Adipose tissue (tissue), 3 donors: ENCODE results near the gene THSD4. TPM values are rescaled to one million over a fixed set of nuclear protein-coding genes. Genes with fewer than 3 reads are reported as not detected.
"Not testable (repeated sequence)": the region's sequence is repeated elsewhere in the genome, so short reads cannot be mapped to it uniquely, and the experiment has no call there.

Experiments
- H3K27ac ChIP-seq: one replicate; pipeline ENCODE4 v1.5.1; 2013; ENCODE audit warnings: low read depth, low read length
- WGBS, 3 donors: extraction: QIAGEN DNeasy Blood & Tissue Kit; methylation state at CpG; one replicate each; pipeline ENCODE4 v1.1.7; 2013; 5-methylcytosine and 5-hydroxymethylcytosine counted together
- polyA plus RNA-seq, 3 donors: library from polyadenylated mRNA; stranded (reverse); fragments of 200-250 nt; gene quantifications; one replicate each; pipeline ENCODE4 v1.2.3, GENCODE V29; 2013
- donor health status: healthy with polysubstance abuse.
- donor health status: Bipolar disorder and iron deficiency.
- donor health status: healthy.

THSD4 gene
- polyA plus RNA-seq, 3 donors: 1.6 to 3.1 (median 2.4) TPM

GRCh38 chr15:71162309-71162708, 47.0 kb downstream of the THSD4 start:
- 76 to 92% (median 91%) methylated on average over 2 of the region's 2 CpGs for WGBS, 3 donors
- H3K27ac ChIP-seq: no peak overlapping the region

DNA sequence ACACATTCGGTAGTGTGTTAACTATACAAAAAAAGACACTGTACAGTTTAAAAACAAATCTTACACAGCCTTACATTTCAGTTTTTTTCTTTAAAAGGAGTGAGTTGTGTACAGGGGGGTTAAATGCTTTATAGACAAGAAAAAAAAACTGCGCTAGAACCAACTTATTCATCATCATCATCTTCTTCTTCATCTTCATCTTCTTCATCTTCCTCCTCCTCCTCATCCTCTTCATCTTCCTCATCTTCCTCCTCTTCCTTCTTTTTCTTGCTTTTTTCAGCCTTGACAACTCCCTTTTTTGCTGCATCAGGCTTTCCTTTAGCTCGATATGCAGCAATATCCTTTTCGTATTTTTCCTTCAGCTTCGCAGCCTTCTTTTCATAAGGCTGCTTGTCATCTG, 49.3 kb downstream of the THSD4 start:
- 90 to 96% (median 94%) methylated on average over 2 of the region's 5 CpGs for WGBS, 3 donors
- H3K27ac ChIP-seq: not testable (repeated sequence)

DNA sequence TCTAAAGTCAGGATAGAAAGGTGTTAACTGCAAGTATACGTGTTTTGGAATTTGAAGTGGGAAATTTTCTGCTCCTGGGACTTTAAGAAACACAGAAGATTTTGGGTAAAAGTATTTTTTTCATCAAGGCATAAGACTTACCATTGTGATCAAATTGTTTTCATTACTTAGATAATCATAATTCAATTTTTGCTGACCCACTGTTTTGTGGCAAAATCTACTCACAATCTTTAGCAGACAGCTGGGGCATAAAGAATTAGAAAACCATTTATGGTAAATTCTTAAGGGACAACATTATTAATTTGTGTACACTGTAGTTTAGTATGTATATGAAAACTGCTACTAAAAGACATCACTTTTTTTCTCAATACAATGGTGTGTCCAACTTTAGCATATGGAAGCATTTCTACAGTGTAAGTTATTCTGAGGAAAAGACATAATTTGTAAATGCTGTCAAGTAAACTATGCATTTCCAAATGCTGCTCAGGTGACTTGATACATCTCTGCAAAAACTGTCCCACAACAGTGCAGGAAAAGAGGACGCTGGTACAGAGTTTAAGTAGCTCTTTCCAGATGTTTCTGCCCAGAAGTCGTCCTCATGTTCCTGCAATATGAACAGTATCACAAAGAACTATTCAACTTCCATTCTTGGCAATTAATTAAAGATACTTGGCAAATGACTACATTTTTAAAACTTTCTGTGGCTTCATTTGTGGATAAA, 52.3 kb downstream of the THSD4 start:
- WGBS, 3 donors: 54 to 66% (median 62%) methylated on average over 3 of the region's 3 CpGs
- no peak overlapping the region for H3K27ac ChIP-seq

DNA sequence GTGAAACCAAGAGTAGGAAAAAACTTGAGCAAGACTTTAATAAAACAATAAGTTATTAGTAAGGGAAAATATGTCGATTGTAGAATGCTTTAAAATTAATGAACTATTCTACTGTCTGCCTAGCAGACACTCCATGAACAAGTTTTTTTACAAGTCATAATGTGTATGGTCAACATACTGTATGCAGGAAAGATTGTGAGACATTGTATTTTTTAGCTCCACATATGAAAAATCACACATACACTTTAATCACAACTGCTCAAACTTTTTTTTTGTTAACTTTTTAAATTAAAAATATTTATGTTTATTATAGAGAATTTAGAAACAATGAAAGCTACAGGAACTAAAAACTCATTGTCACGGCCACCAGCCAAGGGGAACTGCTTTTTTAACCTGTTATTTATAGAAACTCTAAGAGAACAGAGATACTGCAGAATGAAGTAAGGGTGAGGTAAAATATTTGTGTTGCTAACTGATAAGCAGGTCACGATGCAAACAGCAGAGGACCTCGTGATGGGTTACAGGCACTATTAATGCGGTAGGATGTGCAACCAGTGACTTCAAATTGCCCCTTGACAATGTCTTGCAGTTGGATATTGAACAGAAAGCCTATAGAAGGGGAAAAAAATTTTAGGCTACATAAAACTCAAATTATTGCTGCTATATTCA, 53.0 kb downstream of the THSD4 start:
- no peak overlapping the region for H3K27ac ChIP-seq
- 24 to 29% (median 27%) methylated on average over 5 of the region's 5 CpGs for WGBS, 3 donors

- no peak overlapping the region for H3K27ac ChIP-seq
Observed at GRCh38 chr15:71170163-71170562, 54.9 kb downstream of the THSD4 start.

DNA sequence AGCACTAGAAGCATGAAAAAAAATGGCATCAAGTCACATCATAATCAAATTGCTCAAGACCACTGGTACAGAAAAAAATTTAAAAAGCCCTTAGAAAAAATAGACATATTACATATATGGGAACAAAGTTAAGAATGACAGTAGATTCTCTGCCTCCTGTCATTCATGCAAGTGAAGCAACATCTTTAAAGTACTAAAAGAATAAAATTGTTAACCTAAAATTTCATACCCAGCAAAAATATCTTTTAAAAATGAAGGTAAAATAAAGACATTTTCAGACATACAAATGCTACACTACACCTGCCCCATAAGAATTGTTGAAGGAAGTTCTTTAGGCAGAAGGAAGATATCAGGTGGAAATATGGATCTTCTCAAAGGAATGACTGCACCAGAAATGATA, 55.9 kb downstream of the THSD4 start:
- H3K27ac ChIP-seq: no peak overlapping the region

- WGBS, 3 donors: 55 to 67% methylated on average over 4 to 7 of the region's 17 CpGs; no CpG with 5 or more reads in 1 of the 3 donors
- not testable (repeated sequence) for H3K27ac ChIP-seq
Observed at GRCh38 chr15:71174360-71174759, 59.1 kb downstream of the THSD4 start.

DNA sequence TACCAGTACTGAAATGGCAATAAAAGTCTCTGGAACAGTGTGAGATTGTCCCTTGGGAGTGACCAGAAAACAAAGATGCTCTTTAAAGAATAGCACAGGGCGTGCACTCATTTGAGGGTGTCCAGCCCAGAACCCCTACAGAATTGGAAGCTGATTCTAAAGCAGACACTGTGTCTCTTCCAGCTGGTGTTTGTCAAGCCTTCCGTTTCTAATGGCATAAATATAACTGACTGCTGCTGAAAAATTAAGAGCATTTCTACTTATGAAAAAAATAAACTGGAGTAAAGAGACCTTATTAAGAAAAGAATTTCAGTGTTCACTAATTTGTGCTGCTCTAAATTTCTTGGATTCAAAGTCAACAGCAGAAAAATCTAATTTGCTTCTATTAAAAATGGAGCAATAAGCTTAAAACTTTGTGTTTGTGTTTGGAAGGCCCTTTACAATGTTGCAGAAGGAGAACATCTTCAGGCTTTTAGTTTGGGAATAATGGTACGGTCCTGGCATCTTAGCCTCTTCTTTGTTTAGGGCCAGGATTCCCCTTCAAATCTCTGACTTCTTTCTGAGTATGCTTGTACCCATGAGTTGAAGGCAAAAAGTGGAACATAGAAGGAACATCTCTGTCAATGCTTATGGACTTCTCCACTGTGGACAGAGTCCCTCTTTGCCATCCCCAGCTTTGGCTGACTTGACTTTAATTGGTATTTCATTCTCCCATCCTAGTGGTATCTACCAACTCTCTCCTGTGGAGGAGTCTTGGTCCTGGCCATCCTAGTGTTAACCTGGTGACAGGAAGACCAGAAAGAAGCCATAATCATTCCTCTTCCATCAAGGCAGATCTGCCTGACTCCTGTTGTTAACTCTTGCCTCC, 65.9 kb downstream of the THSD4 start:
- 63 to 71% (median 65%) methylated on average over 3 of the region's 3 CpGs for WGBS, 3 donors
- no peak overlapping the region for H3K27ac ChIP-seq

DNA sequence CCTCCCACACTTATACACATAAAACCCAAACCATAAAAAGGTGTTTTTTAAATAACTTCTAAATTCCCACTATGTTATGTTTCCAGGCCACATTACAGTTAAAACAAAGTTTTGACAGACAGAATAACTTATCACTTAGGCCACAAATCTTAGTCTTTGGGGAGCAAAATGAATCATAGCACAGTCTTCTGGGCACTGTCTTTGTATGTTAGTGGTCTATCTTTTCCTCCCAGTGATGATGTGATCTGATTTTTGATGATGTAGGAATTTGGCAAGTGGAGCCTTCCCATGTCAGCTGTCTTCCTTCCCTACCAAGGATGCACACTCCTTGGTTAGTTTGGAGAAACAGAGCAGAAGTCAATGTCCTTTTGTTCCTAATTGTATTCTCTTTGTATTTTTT, 67.3 kb downstream of the THSD4 start:
- H3K27ac ChIP-seq: no peak overlapping the region

DNA sequence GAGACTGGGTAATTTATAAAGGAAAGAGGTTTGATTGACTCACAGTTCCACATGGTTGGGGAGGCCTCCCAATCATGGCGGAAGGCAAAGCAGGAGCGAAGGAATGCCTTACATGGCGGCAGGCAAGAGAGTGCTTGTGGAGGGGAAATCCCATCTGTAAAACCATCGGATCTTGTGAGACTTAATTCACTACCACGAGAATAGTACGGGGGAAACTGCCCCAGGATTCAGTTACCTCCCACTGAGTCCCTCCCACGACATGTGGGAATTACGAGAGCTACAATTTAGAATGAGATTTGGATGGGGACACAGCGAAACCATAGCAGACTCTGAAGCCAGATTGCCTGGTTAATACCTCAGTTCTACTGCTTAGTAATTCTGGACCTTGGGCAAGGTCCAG, 67.8 kb downstream of the THSD4 start:
- 81 to 94% (median 94%) methylated on average over 9 of the region's 9 CpGs for WGBS, 3 donors

DNA sequence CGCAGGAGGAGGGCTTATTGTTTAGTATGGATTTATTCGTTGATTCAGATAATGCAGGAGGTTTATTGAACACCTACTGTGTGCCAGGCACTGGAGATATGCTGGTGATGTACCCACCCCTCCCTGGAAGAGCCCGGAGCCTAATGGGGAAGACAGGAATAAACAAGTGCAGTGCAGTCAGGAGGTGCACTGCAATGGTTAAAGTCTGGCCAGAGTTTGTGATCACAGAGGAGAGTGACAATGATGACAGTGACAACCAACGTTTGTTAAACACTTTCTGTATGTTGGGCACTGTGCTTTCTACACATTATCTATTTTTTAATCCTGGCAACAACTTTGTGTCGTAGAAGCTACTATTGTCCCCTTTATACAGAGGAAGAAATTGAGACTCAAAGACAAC, 70.4 kb downstream of the THSD4 start:
- 70 to 82% (median 81%) methylated on average over 5 of the region's 5 CpGs for WGBS, 3 donors
- H3K27ac ChIP-seq: no peak overlapping the region

More for the DNA sequence above, 67.8 kb downstream of the THSD4 start:
- H3K27ac ChIP-seq: no peak overlapping the region

DNA sequence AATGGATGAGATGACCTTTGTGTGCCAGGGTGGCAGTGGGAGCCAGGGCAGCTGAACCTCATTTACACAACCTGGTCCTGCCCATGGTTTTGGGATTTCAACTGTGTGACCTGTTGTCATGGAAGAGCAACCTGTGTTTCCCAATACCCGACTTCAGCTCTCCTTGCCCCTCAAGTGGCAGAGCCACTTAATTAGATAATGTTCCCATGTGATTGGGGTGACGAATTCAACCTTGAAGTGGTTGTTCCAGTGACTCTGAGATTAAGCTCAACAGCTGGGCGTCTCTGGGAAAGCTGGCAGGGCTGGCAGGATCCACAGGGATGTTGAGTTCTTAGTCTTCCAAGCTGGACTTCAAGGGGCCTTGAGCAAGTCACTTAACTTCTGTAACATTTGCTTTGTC, 71.0 kb downstream of the THSD4 start:
- no peak overlapping the region for H3K27ac ChIP-seq
- 37 to 59% (median 58%) methylated on average over 3 of the region's 3 CpGs for WGBS, 3 donors

GRCh38 chr15:71187078-71187477, 71.8 kb downstream of the THSD4 start:
- H3K27ac ChIP-seq: no peak overlapping the region
- WGBS, 3 donors: 68 to 83% (median 76%) methylated on average over 5 of the region's 5 CpGs

GRCh38 chr15:71187526-71187925, 72.3 kb downstream of the THSD4 start:
- WGBS, 3 donors: 82 to 94% (median 88%) methylated on average over 5 of the region's 5 CpGs
- no peak overlapping the region for H3K27ac ChIP-seq

- H3K27ac ChIP-seq: no peak overlapping the region
- 78 to 90% (median 88%) methylated on average over 6 of the region's 6 CpGs for WGBS, 3 donors
Observed at GRCh38 chr15:71189718-71190117, 74.4 kb downstream of the THSD4 start.

- H3K27ac ChIP-seq: no peak overlapping the region
- WGBS, 3 donors: 73 to 93% (median 92%) methylated on average over 4 of the region's 4 CpGs
Observed at GRCh38 chr15:71191296-71191695, 76.0 kb downstream of the THSD4 start.

DNA sequence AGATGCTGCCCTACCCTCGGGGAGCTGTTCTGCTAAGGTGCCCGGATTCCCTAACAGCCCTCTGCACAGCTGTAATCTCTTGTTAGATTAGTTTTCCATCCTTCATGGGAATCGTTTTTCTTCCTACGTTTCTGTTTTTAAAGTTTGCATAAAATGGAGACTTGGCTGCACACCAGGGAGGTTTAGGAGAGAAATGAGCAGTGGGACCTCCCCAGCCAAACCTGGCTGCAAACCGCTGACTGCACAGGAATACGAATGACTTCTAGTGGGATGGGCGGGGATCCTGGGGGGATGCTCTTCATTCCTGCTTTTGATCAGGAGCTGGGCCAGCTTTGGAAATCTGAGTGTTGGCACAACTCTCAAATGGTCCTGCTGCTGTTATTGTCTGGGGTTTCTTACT, 77.5 kb downstream of the THSD4 start:
- 70 to 81% (median 71%) methylated on average over 7 of the region's 7 CpGs for WGBS, 3 donors
- H3K27ac ChIP-seq: no peak overlapping the region

- 75 to 77% (median 76%) methylated on average over 6 of the region's 6 CpGs for WGBS, 3 donors
- H3K27ac ChIP-seq: no peak overlapping the region
Observed at GRCh38 chr15:71194286-71194685, 79.0 kb downstream of the THSD4 start.

DNA sequence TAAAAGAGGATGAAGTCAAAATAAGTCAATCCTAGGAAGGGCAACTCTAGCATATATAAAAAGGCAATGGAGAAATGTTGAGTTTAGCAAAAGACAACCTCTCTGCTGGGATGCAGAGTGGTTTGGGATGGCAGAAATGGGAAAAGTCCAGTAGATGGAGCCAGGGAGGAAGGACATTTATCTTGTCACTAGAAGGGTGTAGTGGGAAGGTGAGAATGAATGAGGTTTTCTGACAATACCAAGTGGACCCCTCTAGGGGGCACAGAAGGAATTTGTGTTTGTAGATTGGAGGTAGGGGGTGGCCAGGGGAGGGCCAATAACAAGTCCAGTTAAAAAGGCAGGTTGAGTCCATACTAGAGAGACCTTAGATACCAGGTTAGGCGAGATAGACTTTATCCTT, 80.0 kb downstream of the THSD4 start:
- no peak overlapping the region for H3K27ac ChIP-seq
- WGBS, 3 donors: 67 to 95% (median 79%) methylated on average over 1 of the region's 1 CpG
